KOPT-K1 (cell line): Measurements from ENCODE around the gene PDE12.
"Not testable (repeated sequence)": the region's sequence is repeated elsewhere in the genome, so short reads cannot be mapped to it uniquely, and the experiment has no call there.

Experiments
- H3K27ac ChIP-seq: fragments of 200-600 bp; sonication (generic); 2 replicates; pipeline ENCODE4 v1.5.1; 2016; ENCODE audit warnings: antibody characterized with exemption, mild to moderate bottlenecking, low read depth, low read length; ENCODE audit not compliant: poor library complexity, severe bottlenecking
- H3K36me3 ChIP-seq: fragments of 200-600 bp; sonication (generic); 2 replicates; pipeline ENCODE4 v1.5.1; 2017; ENCODE audit warnings: antibody characterized with exemption, mild to moderate bottlenecking, low read length, moderate library complexity; ENCODE audit not compliant: insufficient read depth
- H3K9me3 ChIP-seq: fragments of 200-600 bp; sonication (generic); 2 replicates; pipeline ENCODE4 v1.5.1; 2017; ENCODE audit warnings: antibody characterized with exemption, low read length, mild to moderate bottlenecking; ENCODE audit not compliant: insufficient read depth, poor library complexity, severe bottlenecking

PDE12 gene

DNA sequence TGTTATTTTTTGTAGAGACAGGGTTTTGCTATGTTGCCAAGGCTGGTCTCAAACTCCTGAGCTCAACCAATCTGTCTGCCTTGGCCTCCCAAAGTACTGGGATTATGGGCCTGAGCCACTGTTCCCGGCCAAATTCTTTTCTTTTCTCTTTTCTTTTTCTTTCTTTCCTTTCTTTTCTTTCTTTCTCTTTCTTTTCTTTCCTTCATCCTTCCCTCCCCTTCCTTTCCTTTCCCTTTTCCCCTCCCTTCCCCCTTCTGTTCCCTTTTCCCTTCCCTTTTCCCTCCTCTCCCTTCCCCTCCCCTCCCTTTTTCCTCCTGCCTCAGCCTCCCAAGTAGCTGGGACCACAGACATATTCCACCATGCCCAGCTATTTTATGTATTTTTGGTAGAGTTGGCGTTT lies 44.1 kb downstream of the PDE12 start:
- Histone ChIP-seq H3K36me3 (peaks cover 6% of the 10 kb centered on the region; the same call in 1 of the 2 replicates), H3K27ac (no peak overlapping the region), H3K9me3 (no peaks in the 10 kb centered on the region)

DNA sequence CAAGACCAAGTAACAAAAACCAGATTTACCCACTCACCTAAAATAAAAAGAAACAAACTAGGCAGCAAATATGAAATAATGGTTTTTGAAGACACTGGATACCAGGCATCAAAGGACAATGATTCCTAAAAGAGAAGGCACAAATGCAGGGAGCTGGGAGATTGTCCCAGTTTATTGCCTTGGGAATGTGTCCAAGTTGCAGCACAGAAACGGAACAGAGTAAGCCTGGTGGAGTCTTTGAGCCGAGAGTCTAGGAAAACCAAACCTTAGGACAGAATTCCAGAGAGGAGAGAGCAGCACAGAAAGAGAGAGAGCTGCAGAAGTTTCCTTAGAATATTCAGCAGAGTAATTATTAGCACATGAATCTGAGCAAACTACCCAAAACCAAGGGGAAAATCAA lies 48.9 kb downstream of the PDE12 start:
- peaks cover 19% of the 10 kb centered on the region for H3K9me3 ChIP-seq
- H3K27ac ChIP-seq: no peak overlapping the region
- 0 out of 2 replicates have a peak, but pooled peaks cover 5% of the 10 kb centered on the region for H3K36me3 ChIP-seq

DNA sequence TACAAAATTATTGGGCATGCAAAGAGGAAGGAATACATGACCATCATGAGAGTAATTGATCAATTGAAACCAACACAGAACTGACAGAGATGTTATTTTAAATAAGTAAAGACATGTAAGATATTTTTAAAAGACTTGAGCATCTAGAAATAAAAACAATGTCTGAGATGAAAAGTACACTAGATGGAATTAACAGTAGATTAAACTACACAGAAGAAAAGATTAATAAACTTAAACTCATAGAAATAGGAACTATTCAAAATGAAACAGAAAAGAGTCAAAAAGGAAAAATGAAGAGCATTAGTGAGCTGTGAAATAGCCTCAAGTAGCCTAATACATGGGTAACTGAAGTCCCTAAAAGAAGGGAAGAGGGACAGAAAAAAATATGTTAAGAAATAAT lies 49.6 kb downstream of the PDE12 start:
- Histone ChIP-seq H3K9me3 (peaks cover 19% of the 10 kb centered on the region), H3K27ac (no peak overlapping the region), H3K36me3 (0 out of 2 replicates have a peak, but pooled peaks cover 5% of the 10 kb centered on the region)

DNA sequence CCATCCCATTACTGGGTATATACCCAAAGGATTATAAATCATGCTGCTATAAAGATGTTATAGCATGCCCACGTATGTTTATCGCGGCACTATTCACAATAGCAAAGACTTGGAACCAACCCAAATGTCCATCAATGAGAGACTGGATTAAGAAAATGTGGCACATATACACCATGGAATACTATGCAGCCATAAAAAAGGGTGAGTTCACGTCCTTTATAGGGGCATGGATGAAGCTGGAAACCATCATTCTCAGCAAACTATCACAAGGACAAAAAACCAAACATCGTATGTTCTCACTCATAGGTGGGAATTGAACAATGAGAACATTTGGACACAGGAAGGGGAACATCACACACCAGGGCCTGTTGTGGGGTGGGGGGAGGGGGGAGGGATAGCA lies 55.8 kb downstream of the PDE12 start:
- H3K27ac ChIP-seq, H3K9me3 ChIP-seq, H3K36me3 ChIP-seq: not testable (repeated sequence)

DNA sequence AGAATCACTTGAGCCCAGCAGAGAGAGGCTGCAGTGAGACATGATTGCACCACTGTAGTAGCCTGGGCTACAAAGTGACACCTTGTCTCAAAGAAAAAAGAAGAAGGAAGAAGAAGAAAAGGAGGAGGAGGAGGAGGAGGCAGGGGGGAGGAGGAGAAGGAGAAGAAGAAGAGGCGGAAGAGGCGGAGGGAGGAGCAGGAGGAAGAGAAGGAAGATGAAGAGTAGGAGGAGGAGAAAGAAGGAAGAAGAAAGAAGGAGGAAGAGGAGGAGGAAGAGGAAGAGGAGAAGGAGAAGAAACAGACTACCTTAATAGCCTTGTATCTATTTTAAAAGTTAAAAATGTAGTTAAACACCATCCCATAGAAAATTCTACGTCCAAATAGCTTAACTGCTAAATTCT lies 60.2 kb downstream of the PDE12 start:
- Histone ChIP-seq H3K36me3 (peaks cover 5% of the 10 kb centered on the region; the same call in 1 of the 2 replicates), H3K27ac (no peak overlapping the region), H3K9me3 (no peaks in the 10 kb centered on the region)
